ENCODE data around the gene SEC14L5. TPM values are rescaled to one million over a fixed set of nuclear protein-coding genes. Genes with fewer than 3 reads are reported as not detected.
"Not testable (repeated sequence)": the region's sequence is repeated elsewhere in the genome, so short reads cannot be mapped to it uniquely, and the experiment has no call there.

The SEC14L5 gene
- total and polyA plus RNA-seq, 5 donors from 2014 or later: 1.5 TPM; not detected in 4

DNA sequence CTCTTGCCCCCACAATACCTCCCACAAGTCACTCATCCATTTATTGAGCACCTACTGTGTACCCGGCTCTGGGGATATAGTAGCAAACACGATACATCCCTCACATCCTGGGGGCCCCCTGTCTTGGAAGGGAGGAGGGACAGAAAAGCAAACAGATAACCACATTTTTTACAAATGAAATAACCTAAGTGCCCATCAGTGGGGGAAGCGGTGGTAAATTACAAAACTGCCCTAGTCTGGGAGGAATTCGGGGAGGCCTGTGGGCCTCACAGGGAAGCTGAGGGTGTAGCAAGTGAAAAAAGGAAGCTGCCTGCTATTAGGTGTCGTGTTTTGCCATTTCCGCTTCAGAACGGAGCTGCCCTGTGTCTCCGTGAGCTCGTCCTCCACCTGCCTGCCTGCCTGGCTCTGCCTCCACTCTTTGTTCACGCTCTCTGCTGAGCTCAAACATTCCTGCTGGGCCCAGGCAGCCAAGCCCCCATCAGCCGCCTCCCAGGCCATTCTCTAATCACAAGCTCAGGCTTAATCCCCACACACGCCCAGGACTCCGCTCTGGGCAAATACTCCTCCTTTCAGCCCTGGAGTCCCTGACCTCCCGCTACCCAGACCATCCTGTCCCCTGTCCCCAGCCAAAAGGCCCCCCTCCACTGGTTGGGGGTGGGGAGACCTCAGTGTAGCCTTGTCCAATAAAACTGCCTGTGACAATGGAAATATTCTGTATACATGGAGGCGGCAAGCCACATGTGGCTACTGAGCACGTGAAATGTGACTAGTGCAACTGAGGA is 10.2 kb upstream of the SEC14L5 start:
- Mint-ChIP-seq H3K4me3 (no peak overlapping the region), H3K36me3 (no peaks in the 10 kb centered on the region), H3K4me1 (no peaks in the 10 kb centered on the region), H3K27ac (no peak overlapping the region), H3K27me3 (peaks cover 25% of the 10 kb centered on the region), H3K9me3 (peaks cover 0 to 1% (median 0%) of the 10 kb centered on the region in 7 donors)
- ATAC-seq (ENCODE audit: low read depth in 2 of 2) (no peak), DNase-seq (peak in 1 of 3 donors; percentile 10)
- H3K27me3 ChIP-seq (ENCODE audit: control insufficient read depth, insufficient read depth, low read length): no peaks in the 10 kb centered on the region
- H3K4me1 ChIP-seq (ENCODE audit: control insufficient read depth, insufficient read depth, low read length, poor library complexity, severe bottlenecking): no peaks in the 10 kb centered on the region
- H3K4me3 ChIP-seq (ENCODE audit: low read depth, low read length): no peak overlapping the region
- H3K27ac ChIP-seq (ENCODE audit: insufficient read depth, low read length, poor library complexity, severe bottlenecking): no peak overlapping the region
- H3K36me3 ChIP-seq (ENCODE audit: control insufficient read depth, insufficient read depth, low read length): no peaks in the 10 kb centered on the region
- no peaks in the 10 kb centered on the region for H3K9me3 ChIP-seq (ENCODE audit: control insufficient read depth in 2 of 2, low read length in 2 of 2)

DNA sequence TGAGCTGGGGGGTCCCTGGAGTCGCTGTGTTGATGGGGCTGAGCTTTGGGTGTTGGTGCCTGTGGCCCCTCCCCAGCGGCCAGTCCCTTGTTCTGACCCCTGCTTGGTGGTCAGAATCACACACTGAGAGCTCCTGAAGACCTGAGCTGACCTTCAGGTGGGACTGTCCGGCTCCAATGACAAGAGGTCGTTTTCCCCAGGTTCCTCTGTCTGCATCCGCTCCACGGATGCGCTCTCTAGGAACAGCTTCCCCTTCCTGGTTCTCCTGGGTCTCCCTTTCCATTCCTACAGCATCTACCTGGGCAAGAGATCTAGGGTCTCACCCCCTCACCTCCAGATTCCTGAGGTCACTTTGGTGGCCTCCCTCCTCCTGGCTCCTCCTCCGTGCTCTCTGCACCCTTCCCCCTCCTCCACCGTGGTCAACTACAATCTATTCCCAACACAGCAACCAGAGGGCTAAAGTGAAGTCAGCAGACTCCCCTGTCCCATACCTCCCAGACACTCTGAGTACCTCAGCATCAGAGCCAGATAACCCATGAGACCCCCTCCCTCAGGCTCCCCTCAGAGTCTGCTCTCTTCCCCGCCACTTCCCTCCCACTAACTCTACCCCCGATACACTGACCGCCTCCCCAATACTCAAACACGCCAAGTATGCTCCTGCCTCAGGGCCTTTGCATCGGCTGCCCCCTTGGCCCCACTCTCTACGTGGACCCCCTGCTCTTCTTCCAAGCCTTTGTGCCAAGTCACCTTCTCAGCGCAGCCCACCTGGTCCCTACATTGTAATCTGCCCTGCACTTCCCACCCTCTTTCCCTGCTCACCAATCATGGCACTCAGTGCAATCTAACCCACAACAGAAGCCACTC is 9.0 kb upstream of the SEC14L5 start:
- H3K27me3 ChIP-seq (ENCODE audit: control insufficient read depth, insufficient read depth, low read length): no peaks in the 10 kb centered on the region
- H3K4me1 Mint-ChIP-seq: no peaks in the 10 kb centered on the region
- no peaks in the 10 kb centered on the region for H3K36me3 Mint-ChIP-seq
- H3K4me3 ChIP-seq (ENCODE audit: low read depth, low read length): no peak overlapping the region
- ATAC-seq (ENCODE audit: low read depth in 2 of 2): no peak
- no peaks in the 10 kb centered on the region for H3K9me3 ChIP-seq (ENCODE audit: control insufficient read depth in 2 of 2, low read length in 2 of 2)
- no peaks in the 10 kb centered on the region for H3K36me3 ChIP-seq (ENCODE audit: control insufficient read depth, insufficient read depth, low read length)
- no peak overlapping the region for H3K4me3 Mint-ChIP-seq
- peaks cover 25% of the 10 kb centered on the region for H3K27me3 Mint-ChIP-seq
- DNase-seq: no peak
- no peak overlapping the region for H3K27ac ChIP-seq (ENCODE audit: insufficient read depth, low read length, poor library complexity, severe bottlenecking)
- H3K9me3 Mint-ChIP-seq: peaks cover 0 to 1% (median 0%) of the 10 kb centered on the region in 7 donors
- no peak overlapping the region for H3K27ac Mint-ChIP-seq
- H3K4me1 ChIP-seq (ENCODE audit: control insufficient read depth, insufficient read depth, low read length, poor library complexity, severe bottlenecking): no peaks in the 10 kb centered on the region

DNA sequence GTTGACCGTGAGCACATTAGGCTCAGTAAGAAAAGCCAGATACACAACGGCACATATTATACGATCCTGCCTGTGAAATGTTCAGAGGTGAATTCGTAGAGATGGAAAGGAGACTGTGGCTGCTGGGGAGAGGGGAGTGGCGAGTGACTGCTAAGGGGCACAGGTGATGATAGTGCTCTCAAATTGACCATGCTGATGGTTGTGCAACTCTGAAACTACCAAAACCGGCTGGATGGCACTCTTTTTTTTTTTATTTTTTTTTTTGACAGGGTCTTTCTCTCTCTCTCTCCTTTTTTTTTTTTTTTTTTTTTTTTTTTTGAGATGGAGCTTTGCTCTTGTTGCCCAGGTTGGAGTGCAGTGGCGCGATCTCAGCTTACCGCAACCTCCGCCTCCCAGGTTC is 8.1 kb upstream of the SEC14L5 start:
- no peaks in the 10 kb centered on the region for H3K27me3 ChIP-seq (ENCODE audit: control insufficient read depth, insufficient read depth, low read length)
- H3K4me3 ChIP-seq (ENCODE audit: low read depth, low read length): no peak overlapping the region
- DNase-seq (no peak), ATAC-seq (ENCODE audit: low read depth in 2 of 2) (no peak)
- no peaks in the 10 kb centered on the region for H3K4me1 ChIP-seq (ENCODE audit: control insufficient read depth, insufficient read depth, low read length, poor library complexity, severe bottlenecking)
- peaks cover 22% of the 10 kb centered on the region for H3K27me3 Mint-ChIP-seq
- H3K27ac ChIP-seq (ENCODE audit: insufficient read depth, low read length, poor library complexity, severe bottlenecking): no peak overlapping the region
- H3K9me3 ChIP-seq (ENCODE audit: control insufficient read depth in 2 of 2, low read length in 2 of 2): no peaks in the 10 kb centered on the region
- peaks cover 0 to 1% (median 0%) of the 10 kb centered on the region in 7 donors for H3K9me3 Mint-ChIP-seq
- no peak overlapping the region for H3K4me3 Mint-ChIP-seq
- H3K36me3 Mint-ChIP-seq: no peaks in the 10 kb centered on the region
- no peaks in the 10 kb centered on the region for H3K4me1 Mint-ChIP-seq
- H3K27ac Mint-ChIP-seq: no peak overlapping the region
- H3K36me3 ChIP-seq (ENCODE audit: control insufficient read depth, insufficient read depth, low read length): no peaks in the 10 kb centered on the region

DNA sequence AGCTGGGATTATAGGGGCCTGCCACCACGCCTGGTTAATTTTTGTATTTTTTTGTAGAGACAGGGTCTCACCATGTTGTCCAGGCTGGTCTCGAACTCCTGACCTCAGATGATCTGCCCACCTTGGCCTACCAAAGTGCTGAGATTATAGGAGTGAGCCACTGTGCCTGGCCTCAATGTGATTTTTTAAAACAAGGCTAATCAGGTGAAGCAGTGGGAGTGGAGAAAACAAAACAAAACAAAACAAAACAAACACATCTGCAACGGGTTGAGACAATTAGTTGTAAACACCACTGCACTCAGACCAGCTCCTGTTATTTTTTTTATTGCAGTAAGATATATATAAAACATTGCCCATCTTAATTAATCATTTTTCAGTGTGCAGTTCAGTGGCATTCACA is 6.5 kb upstream of the SEC14L5 start:
- not testable (repeated sequence) for ATAC-seq (ENCODE audit: low read depth in 2 of 2); H3K27ac Mint-ChIP-seq; H3K36me3 ChIP-seq (ENCODE audit: control insufficient read depth, insufficient read depth, low read length); H3K4me3 Mint-ChIP-seq; H3K4me1 ChIP-seq (ENCODE audit: control insufficient read depth, insufficient read depth, low read length, poor library complexity, severe bottlenecking); DNase-seq; H3K4me1 Mint-ChIP-seq; H3K36me3 Mint-ChIP-seq; H3K4me3 ChIP-seq (ENCODE audit: low read depth, low read length); H3K9me3 ChIP-seq (ENCODE audit: control insufficient read depth in 2 of 2, low read length in 2 of 2); H3K27me3 ChIP-seq (ENCODE audit: control insufficient read depth, insufficient read depth, low read length); H3K27ac ChIP-seq (ENCODE audit: insufficient read depth, low read length, poor library complexity, severe bottlenecking); H3K9me3 Mint-ChIP-seq
- H3K27me3 Mint-ChIP-seq: peaks cover 31% of the 10 kb centered on the region

DNA sequence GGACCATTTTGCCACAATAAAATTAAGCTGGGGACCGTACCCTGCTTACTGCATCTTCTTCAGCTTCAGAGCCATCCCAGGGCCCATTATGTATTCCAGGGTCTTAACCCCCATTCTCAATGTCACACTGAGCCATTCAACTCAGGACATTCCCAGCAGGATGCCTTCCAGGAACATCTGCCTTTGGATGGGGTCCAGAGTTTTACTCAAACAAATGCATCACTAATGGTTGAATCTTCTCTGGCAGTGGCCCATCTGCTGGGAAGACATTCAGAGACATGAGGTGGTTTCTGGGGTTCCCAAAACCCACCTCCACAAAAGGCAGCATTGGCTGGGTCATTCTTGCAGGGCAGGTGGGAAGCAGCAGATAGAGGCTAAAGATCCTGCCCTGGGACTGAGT is 3.4 kb upstream of the SEC14L5 start:
- Histone ChIP-seq H3K27me3 (ENCODE audit: control insufficient read depth, insufficient read depth, low read length) (peaks cover 5% of the 10 kb centered on the region), H3K4me3 (ENCODE audit: low read depth, low read length) (no peak overlapping the region), H3K27ac (ENCODE audit: insufficient read depth, low read length, poor library complexity, severe bottlenecking) (no peak overlapping the region), H3K9me3 (ENCODE audit: control insufficient read depth in 2 of 2, low read length in 2 of 2) (no peaks in the 10 kb centered on the region), H3K4me1 (ENCODE audit: control insufficient read depth, insufficient read depth, low read length, poor library complexity, severe bottlenecking) (peaks cover 17% of the 10 kb centered on the region), H3K36me3 (ENCODE audit: control insufficient read depth, insufficient read depth, low read length) (no peaks in the 10 kb centered on the region)
- peaks cover 0 to 26% (median 13%) of the 10 kb centered on the region in 4 donors for H3K4me1 Mint-ChIP-seq
- H3K36me3 Mint-ChIP-seq: no peaks in the 10 kb centered on the region
- no peak overlapping the region for H3K4me3 Mint-ChIP-seq
- DNase-seq: no peak
- no peak for ATAC-seq (ENCODE audit: low read depth in 2 of 2)
- no peak overlapping the region for H3K27ac Mint-ChIP-seq
- H3K9me3 Mint-ChIP-seq: peaks cover 0 to 3% (median 0%) of the 10 kb centered on the region in 7 donors
- H3K27me3 Mint-ChIP-seq: peaks cover 45% of the 10 kb centered on the region

DNA sequence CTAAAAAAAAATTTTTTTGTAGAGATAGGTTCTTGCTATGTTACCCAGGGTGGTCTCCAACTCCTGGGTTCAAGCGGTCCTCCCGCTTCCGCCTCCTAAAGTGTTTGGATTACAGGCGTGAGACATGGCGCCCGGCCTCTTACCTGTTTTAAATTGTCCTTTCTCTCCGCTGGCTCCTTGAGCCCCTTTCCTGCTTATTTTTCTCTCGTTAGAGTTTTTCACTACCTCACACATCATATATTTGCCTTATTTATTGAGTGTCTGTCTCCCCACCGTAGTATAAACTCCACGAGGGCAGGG is 760 bp upstream of the SEC14L5 start:
- no peak for DNase-seq
- Mint-ChIP-seq H3K4me1 (peaks cover 0 to 26% (median 13%) of the 10 kb centered on the region in 4 donors), H3K27me3 (peaks cover 55% of the 10 kb centered on the region), H3K4me3 (peak overlapping the region in 3 of 4 donors; percentile 82 to 90 (median 87)), H3K9me3 (peaks cover 0 to 3% (median 0%) of the 10 kb centered on the region in 7 donors), H3K36me3 (no peaks in the 10 kb centered on the region), H3K27ac (peak overlapping the region in 1 of 3 donors; percentile 7)
- H3K4me1 ChIP-seq (ENCODE audit: control insufficient read depth, insufficient read depth, low read length, poor library complexity, severe bottlenecking): peaks cover 17% of the 10 kb centered on the region
- ATAC-seq (ENCODE audit: low read depth in 2 of 2): no peak
- no peaks in the 10 kb centered on the region for H3K9me3 ChIP-seq (ENCODE audit: control insufficient read depth in 2 of 2, low read length in 2 of 2)
- peaks cover 5% of the 10 kb centered on the region for H3K27me3 ChIP-seq (ENCODE audit: control insufficient read depth, insufficient read depth, low read length)
- H3K27ac ChIP-seq (ENCODE audit: insufficient read depth, low read length, poor library complexity, severe bottlenecking): no peak overlapping the region
- no peak overlapping the region for H3K4me3 ChIP-seq (ENCODE audit: low read depth, low read length)
- no peaks in the 10 kb centered on the region for H3K36me3 ChIP-seq (ENCODE audit: control insufficient read depth, insufficient read depth, low read length)

DNA sequence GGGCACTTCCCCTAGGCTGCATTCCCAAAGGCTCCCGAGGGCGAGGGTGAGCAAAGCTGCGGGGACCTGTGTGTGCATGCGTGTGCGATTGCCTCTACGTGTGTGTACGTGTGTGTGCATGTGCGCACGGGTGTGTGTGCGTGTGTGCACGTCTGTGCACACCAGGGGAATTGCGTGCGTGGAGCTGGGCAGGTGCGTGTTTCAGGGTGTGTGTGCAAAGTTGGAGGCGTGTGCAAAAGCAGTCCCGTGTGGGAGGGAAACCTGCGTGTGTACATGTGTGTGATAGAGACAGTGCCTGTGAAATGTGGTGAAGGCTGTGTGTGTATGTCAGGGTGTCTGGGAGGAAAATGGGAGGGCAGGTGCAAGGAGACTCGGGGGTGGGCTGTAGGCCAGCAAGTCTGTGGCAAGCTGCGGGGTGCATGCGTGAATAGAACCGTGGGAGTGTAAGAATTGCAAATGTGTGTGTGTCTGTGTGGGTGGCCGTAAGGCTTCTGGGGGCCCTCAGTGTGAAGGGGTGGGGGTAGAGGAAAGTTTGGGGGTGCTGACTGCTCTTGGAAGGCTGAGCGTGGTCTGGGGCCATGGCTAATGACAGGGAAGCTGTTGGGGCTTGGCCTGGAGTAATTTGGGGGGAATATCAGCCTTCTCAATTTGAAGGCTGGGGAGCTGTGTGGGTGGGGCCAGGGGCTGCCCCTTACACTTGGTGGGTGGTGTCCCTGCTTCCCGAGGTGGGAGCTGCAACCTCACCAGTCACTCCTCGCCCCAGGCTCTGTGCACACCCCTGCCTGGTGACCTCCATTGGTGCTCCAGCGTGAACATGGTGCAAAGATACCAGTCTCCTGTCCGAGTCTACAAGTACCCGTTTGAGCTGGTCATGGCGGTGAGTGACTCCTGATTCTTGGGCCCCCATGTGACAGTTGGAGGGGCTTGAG is 644 bp downstream of the SEC14L5 start:
- Histone ChIP-seq H3K4me3 (ENCODE audit: low read depth, low read length) (no peak overlapping the region), H3K9me3 (ENCODE audit: control insufficient read depth in 2 of 2, low read length in 2 of 2) (no peaks in the 10 kb centered on the region), H3K4me1 (ENCODE audit: control insufficient read depth, insufficient read depth, low read length, poor library complexity, severe bottlenecking) (peaks cover 17% of the 10 kb centered on the region), H3K27ac (ENCODE audit: insufficient read depth, low read length, poor library complexity, severe bottlenecking) (no peak overlapping the region), H3K36me3 (ENCODE audit: control insufficient read depth, insufficient read depth, low read length) (no peaks in the 10 kb centered on the region), H3K27me3 (ENCODE audit: control insufficient read depth, insufficient read depth, low read length) (peaks cover 5% of the 10 kb centered on the region)
- ATAC-seq (ENCODE audit: low read depth in 2 of 2): no peak
- no peaks in the 10 kb centered on the region for H3K36me3 Mint-ChIP-seq
- H3K9me3 Mint-ChIP-seq: peaks cover 0 to 3% (median 0%) of the 10 kb centered on the region in 7 donors
- H3K27me3 Mint-ChIP-seq: peaks cover 55% of the 10 kb centered on the region
- H3K4me3 Mint-ChIP-seq: peak overlapping the region; percentile 59 to 87 (median 64)
- DNase-seq: no peak
- H3K27ac Mint-ChIP-seq: no peak overlapping the region
- peaks cover 0 to 26% (median 13%) of the 10 kb centered on the region in 4 donors for H3K4me1 Mint-ChIP-seq
